HG03139 (cell line): Measurements from ENCODE around the gene TGIF1.
A peak's percentile ranks its signal among the peaks of the same experiment; 100 is the strongest.
"Not testable (repeated sequence)": the region's sequence is repeated elsewhere in the genome, so short reads cannot be mapped to it uniquely, and the experiment has no call there.

Experiments
- ATAC-seq: cut with Tn5 transposase; IDR thresholded peaks from one replicate; pipeline ENCODE4 v1.9.1; 2021; ENCODE audit not compliant: unreplicated experiment

The TGIF1 gene

DNA sequence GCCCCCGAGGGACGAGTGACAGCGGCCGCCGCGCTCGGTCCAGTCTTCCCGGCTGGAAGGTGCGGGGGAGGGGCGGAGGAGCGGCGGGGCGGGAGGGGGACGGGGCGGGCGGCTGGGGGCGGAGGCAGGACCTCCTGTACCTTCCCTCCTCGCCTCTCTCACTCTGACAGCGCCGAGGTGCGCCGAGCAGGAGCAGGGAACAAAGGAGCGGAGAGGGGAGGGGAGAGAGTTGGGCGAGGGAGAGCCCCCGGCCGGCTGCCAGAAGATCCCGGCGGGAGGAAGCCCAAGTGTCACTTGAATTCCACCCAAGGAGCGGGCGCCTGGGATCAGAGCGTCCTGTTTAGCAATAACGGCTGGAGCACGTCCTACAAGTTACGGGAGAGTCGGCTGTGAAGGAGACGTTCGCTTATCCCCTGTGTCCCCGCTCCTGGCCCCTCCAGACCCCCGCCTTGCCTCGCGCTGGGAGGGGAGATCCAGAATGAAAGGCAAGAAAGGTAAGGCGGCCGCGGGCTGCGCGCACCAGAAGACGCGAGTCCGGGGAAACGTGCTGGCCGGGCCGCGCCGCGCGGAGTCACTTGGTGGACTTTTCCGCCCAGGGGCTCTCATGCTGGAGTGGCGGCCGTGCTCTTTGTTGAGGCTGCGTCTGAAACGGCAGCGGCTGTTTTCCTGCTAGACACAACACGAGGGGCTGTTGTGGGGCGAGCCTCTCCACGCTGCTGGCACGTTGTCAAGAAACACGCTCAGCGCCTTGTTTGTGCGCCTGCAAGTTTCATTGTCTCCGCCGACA is at the start of gene TGIF1:
TSS of gene TGIF1 (plus strand) at position 161 of the 787 bp plus-strand sequence. CDS start at position 479, 318 bp downstream.
- ATAC-seq, result no peak

DNA sequence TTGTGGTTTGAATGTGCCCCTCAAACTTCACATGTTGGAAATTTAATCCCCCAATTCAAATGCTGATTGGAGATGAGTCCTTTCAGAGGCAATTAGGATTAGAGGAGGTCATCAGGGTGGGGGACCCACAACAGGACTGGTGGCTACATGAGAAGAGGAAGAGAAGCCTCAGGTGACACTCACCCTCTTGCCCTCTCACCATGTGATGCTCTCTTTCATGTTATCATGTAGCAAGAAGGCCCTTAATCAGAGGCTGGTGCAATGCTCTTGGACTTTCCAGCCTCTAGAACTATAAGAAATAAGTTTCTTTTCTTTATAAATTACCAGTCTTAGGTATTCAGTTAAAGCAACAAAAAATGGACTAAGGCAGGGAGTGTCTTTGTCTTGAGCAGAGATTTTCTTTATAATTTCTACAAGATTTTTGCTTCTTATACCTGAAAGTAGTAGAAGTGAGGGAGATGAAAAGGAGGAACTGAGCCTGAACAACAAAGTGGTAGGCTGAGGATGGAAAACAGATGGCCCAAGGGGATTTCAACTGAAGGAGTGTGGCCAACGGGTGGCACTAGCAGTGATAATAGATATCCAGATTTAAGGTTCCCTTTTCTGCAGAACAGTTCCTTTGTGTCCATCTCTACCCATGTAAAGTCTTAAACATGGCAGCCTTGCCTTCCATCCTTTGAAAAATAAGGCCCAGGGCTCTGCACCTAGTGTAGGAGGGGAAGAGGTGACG is 49.2 kb upstream of the TGIF1 start:
- no peak for ATAC-seq

DNA sequence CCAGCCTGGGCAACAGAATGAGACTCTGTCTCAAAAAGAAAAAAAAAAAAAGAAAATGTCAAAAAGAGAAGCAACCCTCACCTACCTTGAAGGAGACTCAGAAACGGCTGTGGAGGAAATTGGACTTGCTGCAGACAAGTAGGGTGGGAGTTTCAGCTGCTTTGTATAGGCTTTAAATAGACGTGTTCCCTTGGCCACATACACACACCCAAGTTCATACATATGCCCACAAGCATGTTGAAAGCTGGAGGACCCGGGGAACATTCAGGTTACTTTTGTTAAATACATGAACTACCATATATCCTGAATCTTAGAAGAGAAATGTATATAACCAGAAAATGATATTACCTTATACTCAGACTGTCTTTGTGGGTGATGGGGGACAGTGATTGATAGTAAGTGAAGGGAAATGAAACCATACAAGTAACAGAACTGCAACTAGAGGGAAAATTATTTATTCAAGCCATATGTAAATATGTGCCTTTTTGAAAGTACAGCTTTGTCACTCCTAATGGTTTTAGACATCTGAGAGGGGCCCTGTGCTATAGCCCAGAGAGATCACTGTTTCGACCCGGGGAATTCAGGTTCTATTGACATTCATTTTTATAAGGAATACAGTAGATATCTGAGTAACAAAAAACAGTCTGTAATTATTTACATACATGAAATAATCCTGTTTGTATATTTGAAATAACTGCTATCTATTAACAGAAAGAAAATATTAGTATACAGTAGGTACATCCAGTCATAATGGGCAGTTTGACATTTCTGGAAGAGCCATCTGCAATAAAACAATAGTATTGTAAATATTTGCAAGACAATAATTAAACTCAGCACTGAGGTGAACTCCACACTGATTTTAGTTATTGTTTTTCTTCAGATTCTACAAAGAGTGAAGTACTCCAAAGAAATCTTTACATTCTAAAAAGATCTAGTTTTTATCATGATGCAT is 48.0 kb upstream of the TGIF1 start:
- peak; percentile 75 for ATAC-seq

DNA sequence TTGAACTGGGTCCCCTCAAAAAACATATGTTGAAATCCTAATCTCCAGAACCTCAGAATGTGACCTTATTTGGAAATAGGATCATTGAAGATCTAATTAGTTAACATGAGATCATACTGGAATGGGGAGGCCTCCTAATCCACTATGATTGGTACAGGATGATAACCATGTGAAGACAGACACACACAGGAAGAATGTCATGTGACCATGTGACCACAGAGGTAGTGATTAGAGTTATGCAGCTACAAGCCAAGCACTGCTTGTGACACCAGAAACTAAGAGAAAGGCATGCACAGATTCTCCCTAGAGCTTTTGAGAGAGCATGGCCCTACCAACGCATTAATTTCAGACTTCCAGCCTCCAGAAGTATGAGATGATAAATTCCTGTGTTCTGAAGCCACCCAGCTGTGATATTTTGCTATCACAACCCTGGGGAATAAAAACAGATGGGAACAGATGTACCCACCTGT is 47.0 kb upstream of the TGIF1 start:
- ATAC-seq, result no peak

DNA sequence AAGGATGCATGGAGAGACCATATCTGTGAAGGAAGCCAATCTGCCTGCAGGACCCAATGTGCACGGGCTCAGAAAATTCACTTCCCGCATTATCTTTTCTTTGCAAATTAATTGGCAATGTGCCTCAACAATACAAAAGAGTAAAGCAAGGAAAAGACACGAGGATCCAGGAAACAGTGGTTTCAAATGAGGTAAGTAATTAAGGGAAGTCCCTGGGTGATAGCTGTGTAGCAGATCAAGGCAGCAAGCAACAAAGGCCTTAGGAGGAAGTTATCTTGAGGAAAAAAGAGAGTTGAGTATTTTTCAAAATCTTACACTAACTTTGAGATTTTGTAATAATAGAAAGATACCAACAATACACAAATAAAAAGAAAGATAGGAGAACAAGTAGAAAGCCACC is 44.3 kb upstream of the TGIF1 start:
- no peak for ATAC-seq

DNA sequence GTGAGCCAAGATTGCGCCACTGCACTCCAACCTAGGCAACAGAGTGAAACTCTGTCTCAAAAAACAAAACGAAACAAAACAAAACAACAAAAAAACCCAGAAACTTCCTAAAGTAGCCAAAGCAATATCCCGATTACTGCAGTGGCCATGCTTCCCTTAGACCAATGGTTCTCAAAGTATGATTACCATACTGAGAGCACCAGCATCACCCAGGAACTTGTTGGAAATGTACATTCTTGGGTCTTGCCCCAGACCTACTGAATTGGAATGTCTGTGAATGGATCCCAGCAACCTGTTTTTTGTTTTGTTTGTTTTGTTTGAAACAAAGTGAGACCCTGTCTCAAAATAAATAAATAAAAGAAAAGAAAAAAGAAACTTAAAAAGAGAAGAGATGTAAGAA is 41.9 kb upstream of the TGIF1 start:
- no peak for ATAC-seq

DNA sequence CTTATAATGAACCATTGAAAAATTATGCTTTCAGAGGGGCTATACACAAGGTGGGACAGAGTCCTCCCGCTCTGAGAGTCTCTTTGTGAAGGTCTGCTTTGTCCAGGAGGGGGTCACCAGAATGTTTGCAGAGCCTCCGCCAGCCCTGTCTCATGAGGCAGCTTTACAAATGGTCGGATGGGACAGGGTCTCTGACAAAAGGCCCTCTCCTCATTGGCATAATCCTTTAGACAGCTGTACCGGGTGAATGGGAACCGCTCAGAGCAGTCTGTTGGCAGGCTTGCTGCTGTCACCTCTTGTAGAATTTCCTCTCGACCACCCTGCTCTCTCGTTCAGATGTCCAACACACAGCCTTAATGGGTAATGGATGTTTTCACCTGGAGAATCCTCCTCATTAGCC is 40.2 kb upstream of the TGIF1 start:
- ATAC-seq, result no peak

DNA sequence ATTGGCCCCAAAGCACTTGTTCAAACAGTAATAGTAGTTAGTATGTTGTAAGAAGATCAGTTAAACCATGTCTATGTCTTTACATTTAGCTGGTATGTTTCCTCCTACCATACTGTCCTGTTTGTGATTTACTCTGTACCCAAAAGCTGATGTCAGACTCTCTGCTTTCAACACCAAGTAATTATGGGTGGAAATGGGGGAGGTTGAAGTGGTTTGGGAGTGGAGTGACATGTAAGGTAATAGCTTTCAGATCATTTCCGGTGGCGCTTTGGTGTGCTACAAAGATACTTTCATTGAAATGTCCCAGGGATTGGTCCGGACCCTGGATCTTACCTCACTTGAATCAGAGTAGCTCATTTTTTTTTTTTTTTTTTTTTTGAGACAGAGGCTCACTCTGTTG is 39.7 kb upstream of the TGIF1 start:
- ATAC-seq, result no peak

DNA sequence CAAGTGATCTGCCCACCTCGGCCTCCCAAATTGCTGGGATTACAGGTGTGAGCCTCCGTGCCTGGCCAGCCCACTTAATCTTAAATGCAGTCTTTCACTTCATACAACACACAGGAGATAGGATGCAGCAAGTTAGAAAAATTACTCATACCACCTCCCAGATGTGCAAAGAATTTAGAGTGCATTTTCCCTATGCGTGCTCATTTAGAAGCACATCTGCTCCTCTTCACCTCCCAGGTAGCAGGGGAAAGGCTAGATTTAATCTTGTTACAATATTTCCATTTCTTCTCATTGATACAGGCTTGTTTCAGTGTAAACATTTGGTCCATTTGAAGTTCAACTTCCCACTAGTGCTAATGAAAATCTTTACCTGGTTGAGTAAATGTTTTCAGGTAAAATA is 39.1 kb upstream of the TGIF1 start:
- ATAC-seq, result not testable (repeated sequence)

DNA sequence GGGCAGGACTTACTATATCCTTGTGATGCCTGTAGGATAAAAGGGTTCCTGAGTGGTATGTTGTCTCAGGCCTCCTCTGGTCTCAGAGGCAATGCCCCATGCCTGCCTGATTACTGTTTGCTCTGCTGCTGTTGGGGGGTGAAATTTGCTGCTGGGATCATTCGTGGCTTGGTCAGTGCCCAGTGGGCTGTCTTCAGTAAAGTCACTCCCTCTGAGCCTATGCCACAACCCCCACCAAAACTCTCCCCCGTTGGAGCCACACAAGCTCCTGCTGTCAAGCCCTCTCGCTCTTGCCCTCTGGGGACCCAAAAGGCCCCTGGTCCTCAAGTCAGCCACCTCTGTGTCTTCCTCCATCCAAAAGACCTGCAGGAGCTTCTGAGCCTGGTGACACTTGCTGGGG is 38.6 kb upstream of the TGIF1 start:
- ATAC-seq, result no peak

DNA sequence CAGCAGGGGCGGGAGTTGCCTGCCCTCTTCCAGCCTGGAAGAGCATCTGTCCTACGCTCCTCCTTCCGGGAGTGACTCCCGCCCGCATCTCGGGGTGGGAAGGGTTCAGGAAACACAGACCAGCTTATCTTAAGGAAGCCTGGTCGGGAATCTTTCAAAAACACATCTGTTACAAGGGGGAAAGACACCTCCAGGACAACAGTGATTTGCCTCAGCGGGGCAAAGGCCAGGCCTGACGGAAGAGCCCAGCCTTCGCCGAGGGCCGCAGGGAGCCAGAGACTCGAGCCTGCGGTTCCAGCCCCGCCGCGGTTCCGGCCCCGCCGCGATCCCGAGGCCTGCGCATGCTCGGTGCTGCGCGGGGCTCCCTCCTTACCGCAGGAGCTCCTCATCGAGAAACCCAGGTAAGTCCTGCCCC is 38.1 kb upstream of the TGIF1 start:
- no peak for ATAC-seq

DNA sequence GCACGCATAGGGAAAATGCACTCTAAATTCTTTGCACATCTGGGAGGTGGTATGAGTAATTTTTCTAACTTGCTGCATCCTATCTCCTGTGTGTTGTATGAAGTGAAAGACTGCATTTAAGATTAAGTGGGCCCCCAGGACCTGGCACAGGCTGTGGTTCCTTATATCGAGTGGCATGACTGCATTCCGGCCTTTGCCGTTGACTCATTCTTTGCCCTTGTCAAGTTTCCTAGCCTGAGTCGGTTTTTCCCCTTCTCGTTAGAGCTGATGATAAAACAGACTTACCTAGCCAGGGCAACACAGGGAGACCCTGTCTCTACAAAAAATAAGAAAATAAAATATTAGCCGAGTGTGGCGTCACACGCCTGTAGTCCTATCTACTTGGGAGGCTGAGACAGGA is 37.4 kb upstream of the TGIF1 start:
- not testable (repeated sequence) for ATAC-seq

DNA sequence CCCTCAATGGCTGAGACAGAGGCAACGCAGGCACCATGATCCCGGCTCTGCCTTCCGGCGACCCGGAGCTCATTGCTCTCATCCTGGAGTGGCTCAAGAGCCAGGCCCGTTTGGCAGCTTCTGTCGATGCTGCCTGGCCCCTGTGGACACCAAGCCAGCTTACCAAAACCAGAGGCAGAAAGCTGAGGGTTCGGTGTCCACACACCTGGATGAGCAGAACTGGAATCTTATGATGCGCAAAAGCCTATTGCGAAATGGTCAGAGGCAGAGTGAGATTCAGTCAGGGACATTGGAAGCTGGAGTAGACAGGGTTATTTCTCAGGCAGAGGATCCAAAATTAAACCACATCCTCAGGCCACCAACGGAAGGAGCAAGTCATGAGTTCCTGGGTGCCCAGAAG is 34.9 kb upstream of the TGIF1 start:
- ATAC-seq, result no peak

DNA sequence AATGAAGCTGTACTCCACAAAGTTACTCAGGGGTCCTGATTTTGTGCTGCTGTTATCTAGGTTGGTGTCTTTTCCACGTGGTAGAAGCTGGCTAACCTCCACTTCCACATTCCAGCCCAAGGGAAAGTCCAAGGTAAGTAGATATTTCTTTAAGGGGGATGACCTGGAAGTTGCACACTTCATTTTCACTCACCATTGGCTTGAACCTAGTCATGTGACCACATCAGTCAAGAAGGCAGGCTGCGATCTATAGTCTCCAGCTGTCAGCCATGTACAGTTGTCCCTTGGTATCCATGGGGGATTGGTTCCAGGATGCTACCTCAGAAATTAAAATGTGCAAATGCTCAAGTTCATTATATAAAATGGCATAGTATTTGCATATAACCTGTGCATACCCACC is 31.9 kb upstream of the TGIF1 start:
- ATAC-seq, result no peak

DNA sequence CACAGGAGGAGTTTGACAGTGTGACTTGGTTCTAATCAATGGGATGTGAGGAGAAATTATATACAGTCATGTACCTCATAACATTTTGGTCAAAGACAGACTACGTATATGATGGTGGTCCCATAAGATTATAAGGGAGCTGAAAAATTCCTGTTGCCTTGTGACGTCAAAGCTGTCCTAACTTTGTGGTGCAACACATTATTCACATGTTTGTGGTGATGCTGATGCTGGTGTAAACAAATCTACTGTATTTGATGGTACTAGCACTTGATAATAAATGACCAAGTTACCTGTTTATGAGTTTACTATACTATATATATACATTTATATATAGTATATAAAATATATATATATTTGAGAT is 29.1 kb upstream of the TGIF1 start:
- no peak for ATAC-seq

DNA sequence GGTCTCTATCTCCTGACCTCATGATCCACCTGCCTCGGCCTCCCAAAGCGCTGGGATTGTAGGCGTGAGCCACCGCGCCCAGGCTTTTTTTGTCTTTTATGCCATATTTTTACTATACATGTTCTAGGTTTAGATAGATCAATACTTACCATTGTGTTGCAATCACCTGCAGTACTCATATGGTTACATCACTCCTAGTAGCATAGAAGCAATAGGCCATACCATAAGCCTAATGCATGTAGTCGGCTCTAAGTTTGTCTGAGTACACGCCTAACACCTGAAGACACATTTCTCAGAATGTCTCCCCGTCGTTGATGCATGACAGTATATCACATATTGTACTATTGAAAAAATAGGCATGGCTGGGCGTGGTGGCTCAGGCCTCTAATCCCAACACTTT is 27.1 kb upstream of the TGIF1 start:
- no peak for ATAC-seq

DNA sequence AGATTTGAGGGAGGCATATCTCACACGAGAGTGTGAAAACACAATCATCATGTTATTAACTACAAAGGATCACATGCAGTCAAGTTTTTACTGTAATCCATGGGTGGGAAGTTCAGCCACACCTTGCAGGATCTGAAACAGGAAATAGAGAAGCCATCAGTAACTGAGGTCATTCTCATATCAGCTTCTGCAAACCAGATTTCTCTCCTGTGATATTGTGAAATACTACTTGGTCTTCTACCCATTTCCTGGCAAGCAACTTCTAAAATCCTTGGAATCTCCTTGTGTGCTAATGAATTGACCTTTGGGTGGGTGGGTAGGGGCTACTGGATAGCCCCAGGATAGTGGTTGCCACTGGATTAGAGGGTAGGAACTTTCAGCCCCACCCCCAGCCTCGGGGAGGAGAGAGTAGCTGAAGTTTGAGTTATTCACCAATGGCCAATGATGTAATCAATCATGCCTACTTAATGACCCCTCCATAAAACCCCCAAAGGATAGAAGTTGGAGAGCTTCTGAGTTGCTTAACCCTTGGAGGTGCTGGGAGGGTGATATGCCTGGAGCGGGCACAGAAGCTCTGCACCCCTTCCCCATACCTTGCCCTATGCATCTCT is 25.6 kb upstream of the TGIF1 start:
- ATAC-seq, result no peak

DNA sequence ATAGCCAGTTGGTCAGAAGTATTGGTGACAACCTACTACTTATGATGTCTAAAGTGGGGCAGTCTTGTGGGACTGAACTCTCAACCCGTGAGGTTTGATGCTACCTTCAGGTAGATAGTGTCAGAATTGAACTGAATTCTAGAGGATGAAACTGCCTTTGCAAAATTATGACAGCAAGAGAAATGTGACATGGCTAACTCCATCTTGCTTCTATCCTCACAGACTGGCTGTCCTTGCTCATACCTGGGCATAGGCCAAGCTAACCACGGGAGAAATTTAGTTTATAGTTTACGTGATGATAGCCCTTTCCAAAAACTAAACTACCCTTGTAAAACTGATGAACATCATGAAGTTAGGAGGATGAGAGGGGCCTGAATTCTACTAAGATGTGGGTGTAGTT is 24.9 kb upstream of the TGIF1 start:
- no peak for ATAC-seq

DNA sequence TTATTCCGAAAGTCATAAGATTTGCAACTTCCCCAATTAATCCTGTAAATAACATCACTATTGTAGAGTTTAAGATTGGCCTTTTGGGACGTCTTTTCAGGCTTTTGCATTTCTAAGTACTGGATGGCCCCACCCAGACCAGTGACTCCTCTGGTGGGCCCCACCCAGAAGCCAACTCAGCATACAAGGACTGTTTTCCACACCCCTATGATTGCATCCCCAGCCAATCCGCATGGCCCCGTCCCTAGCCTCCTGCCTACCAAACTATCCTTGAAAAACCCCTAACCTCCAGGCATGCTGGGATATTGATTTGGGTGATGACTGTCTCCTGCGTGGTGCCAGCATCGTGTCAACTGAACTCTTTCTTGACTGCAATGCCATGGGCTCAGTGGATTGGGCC is 24.5 kb upstream of the TGIF1 start:
- ATAC-seq, result no peak

DNA sequence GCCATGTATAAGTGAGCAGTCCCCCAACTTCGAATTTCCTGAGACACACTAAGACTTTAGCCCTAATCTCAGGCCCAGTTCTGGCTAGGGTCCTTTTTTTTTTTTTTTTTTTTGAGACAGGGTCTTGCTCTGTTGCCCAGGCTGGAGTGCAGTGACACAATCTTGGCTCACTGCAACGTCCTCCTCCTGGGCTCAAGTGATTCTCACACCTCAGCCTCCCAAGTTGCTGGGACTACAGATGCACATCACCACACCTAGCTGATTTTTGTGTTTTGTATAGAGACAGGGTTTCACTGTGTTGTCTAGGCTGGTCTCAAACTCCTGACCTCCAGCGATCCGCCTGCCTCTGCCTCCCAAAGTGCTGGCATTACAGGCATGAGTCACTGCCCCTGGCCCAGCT is 23.9 kb upstream of the TGIF1 start:
- no peak for ATAC-seq

DNA sequence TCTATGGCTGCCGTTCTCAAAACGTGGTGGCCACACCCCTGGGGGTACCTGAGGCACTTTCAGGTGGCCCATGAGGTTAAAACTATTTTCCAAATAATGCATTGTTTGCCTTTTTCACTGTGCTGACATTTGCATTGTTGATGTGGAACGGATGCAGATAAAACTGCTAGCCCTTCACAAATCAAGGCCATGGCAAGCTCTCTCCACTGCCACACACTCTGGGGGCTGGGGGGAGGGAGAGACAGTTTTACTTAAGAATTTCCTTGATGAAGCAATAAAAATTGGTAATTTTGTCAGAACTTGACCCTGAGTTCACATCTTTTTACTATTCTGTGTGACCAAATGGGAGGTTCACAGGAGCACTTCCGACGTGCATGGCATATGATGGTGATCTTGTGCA is 22.0 kb upstream of the TGIF1 start:
- no peak for ATAC-seq
